OCI-LY3 (cell line): Measurements from ENCODE around the gene DNAJC2.

ENCODE experiments used
- H2AFZ ChIP-seq: fragments of 200-600, 300-600 bp; shearing (Covaris generic); 2 replicates; pipeline ENCODE4 v1.6.0; 2014; ENCODE audit warnings: antibody characterized with exemption, low read depth, low read length
- H3K27ac ChIP-seq: fragments of 200-600, 300-600 bp; sonication (generic); 2 replicates; pipeline ENCODE4 v1.5.1; 2014; ENCODE audit warnings: mild to moderate bottlenecking, low read length, moderate library complexity, mixed read lengths
- H3K27me3 ChIP-seq: fragments of 200-600, 300-600 bp; sonication (generic); 2 replicates; pipeline ENCODE4 v1.6.1; 2014; ENCODE audit warnings: low read depth, low read length, mixed read lengths
- H3K36me3 ChIP-seq: fragments of 200-600, 300-600 bp; sonication (generic); replicated peaks from 2 replicates; pipeline ENCODE3; 2014; ENCODE audit warnings: low read depth, low read length, mixed read lengths
- H3K4me1 ChIP-seq: fragments of 300-600, 200-600 bp; sonication (generic); 2 replicates; pipeline ENCODE4 v1.6.1; 2014; ENCODE audit warnings: low read length, mixed read lengths
- H3K4me2 ChIP-seq: fragments of 200-600, 300-600 bp; sonication (generic); 2 replicates; pipeline ENCODE4 v1.6.1; 2014; ENCODE audit warnings: low read length, mixed read lengths
- H3K4me3 ChIP-seq: fragments of 300-600, 200-600 bp; sonication (generic); 2 replicates; pipeline ENCODE4 v1.5.1; 2014; ENCODE audit warnings: antibody characterized with exemption, mild to moderate bottlenecking, low read length, moderate library complexity
- H3K79me2 ChIP-seq: fragments of 300-600, 200-600 bp; shearing (Covaris generic); 2 replicates; pipeline ENCODE4 v1.6.1; 2014; ENCODE audit warnings: mild to moderate bottlenecking, low read length, mixed read lengths
- H3K9ac ChIP-seq: fragments of 300-600, 200-600 bp; shearing (Covaris generic); 2 replicates; pipeline ENCODE4 v1.6.0; 2014; ENCODE audit warnings: mild to moderate bottlenecking, low read length, moderate library complexity
- H3K9me3 ChIP-seq: fragments of 200-600, 300-600 bp; shearing (Covaris generic); 2 replicates; pipeline ENCODE4 v1.6.1; 2014; ENCODE audit warnings: low read length, mixed read lengths; ENCODE audit not compliant: insufficient read depth
- H4K20me1 ChIP-seq: fragments of 200-600, 300-600 bp; sonication (generic); 2 replicates; pipeline ENCODE4 v1.6.1; 2016; ENCODE audit warnings: low read length, mixed read lengths; ENCODE audit not compliant: insufficient read depth
- CTCF ChIP-seq: fragments of 200-600, 300-600 bp; sonication (generic); IDR thresholded peaks from 2 replicates; pipeline ENCODE4 v1.5.1; 2014; ENCODE audit warnings: antibody characterized with exemption, low read length, low read depth
- EZH2phosphoT487 ChIP-seq: fragments of 200-600 bp; shearing (Covaris generic); IDR thresholded peaks from 2 replicates; pipeline ENCODE4 v1.6.1; 2018; ENCODE audit warnings: antibody characterized with exemption, mixed run types, low read depth

DNAJC2 gene

GRCh38 chr7:103341466-103341865 lies 3.1 kb downstream of the DNAJC2 start:
- TF ChIP-seq EZH2phosphoT487 (no peak), CTCF (no peak)
- Histone ChIP-seq H3K36me3 (peaks cover 42% of the 10 kb centered on the region), H3K9ac (no peak overlapping the region), H3K4me2 (no peak overlapping the region), H3K9me3 (no peaks in the 10 kb centered on the region), H3K27ac (no peak overlapping the region), H3K4me1 (peaks cover 9% of the 10 kb centered on the region), H2AFZ (no peak overlapping the region), H3K27me3 (no peaks in the 10 kb centered on the region), H3K4me3 (no peak overlapping the region), H4K20me1 (peaks cover 3% of the 10 kb centered on the region; the same call in 1 of the 2 replicates), H3K79me2 (peaks cover 81% of the 10 kb centered on the region)

- Histone ChIP-seq H3K9me3 (no peaks in the 10 kb centered on the region), H3K27me3 (no peaks in the 10 kb centered on the region), H3K79me2 (peaks cover 89% of the 10 kb centered on the region), H3K4me1 (peaks cover 8% of the 10 kb centered on the region), H3K9ac (no peak overlapping the region), H3K36me3 (peaks cover 43% of the 10 kb centered on the region), H3K4me2 (no peak overlapping the region), H3K4me3 (no peak overlapping the region), H4K20me1 (peaks cover 3% of the 10 kb centered on the region; the same call in 1 of the 2 replicates), H3K27ac (no peak overlapping the region), H2AFZ (no peak overlapping the region)
- TF ChIP-seq CTCF (no peak), EZH2phosphoT487 (no peak)
Measured at GRCh38 chr7:103338864-103339263, 5.7 kb downstream of the DNAJC2 start.

- Histone ChIP-seq H3K27ac (no peak overlapping the region), H2AFZ (no peak overlapping the region), H4K20me1 (peaks cover 3% of the 10 kb centered on the region; the same call in 1 of the 2 replicates), H3K27me3 (no peaks in the 10 kb centered on the region), H3K9ac (no peak overlapping the region), H3K9me3 (no peaks in the 10 kb centered on the region), H3K36me3 (peaks cover 47% of the 10 kb centered on the region), H3K4me1 (no peaks in the 10 kb centered on the region), H3K4me3 (no peak overlapping the region), H3K4me2 (no peak overlapping the region), H3K79me2 (peaks cover 87% of the 10 kb centered on the region)
- TF ChIP-seq EZH2phosphoT487 (no peak), CTCF (no peak)
Measured at GRCh38 chr7:103336761-103337160, 7.8 kb downstream of the DNAJC2 start.

- H4K20me1 ChIP-seq, result no peaks in the 10 kb centered on the region
Measured at GRCh38 chr7:103325744-103326143, 18.8 kb downstream of the DNAJC2 start.

More at GRCh38 chr7:103325744-103326143, 18.8 kb downstream of the DNAJC2 start:
- H3K9ac ChIP-seq, result no peak overlapping the region
- H3K79me2 ChIP-seq, result peaks cover 11% of the 10 kb centered on the region
- peaks cover 40% of the 10 kb centered on the region for H3K36me3 ChIP-seq
- H3K4me2 ChIP-seq, result no peak overlapping the region
- H2AFZ ChIP-seq, result no peak overlapping the region
- H3K4me1 ChIP-seq, result no peaks in the 10 kb centered on the region
- H3K27me3 ChIP-seq, result no peaks in the 10 kb centered on the region
- no peak overlapping the region for H3K27ac ChIP-seq
- TF ChIP-seq CTCF (no peak), EZH2phosphoT487 (no peak)
- H3K4me3 ChIP-seq, result no peak overlapping the region
- no peaks in the 10 kb centered on the region for H3K9me3 ChIP-seq
